HEK293 (cell line): ENCODE results near the gene CSNK1A1.

Experiments used
- CTCF ChIA-PET: fragments of 350-600 bp; formaldehyde crosslinking; extraction: SDS; loops from one replicate; lab custom pipeline; 2021; ENCODE audit warnings: antibody characterized with exemption; lab: Yijun Ruan, JAX
- POLR2A ChIA-PET: fragments of 300-600 bp; formaldehyde crosslinking; extraction: SDS; loops from one replicate; lab custom pipeline; 2020; ENCODE audit warnings: antibody characterized with exemption, inconsistent platforms; lab: Yijun Ruan, JAX
- H3K27ac ChIP-seq: fragments of 200-500 bp; sonication (Bioruptor generic); 2 replicates; pipeline ENCODE4 v1.5.1; 2014; ENCODE audit warnings: low read depth, low read length, control low read depth, inconsistent platforms; ENCODE audit errors: extremely low read depth
- H3K36me3 ChIP-seq, 2 experiments: fragments of 200-500 bp in 1 of 2; sonication (Bioruptor generic) in 1 of 2; 1 replicate in 1 of 2; 2 replicates in 1 of 2; pipeline ENCODE4 v1.5.1; 2014 to 2017; ENCODE audit warnings: inconsistent platforms in 2 of 2, low read length in 2 of 2; ENCODE audit not compliant: control insufficient read depth in 2 of 2, insufficient read depth in 1 of 2
- H3K4me1 ChIP-seq: fragments of 200-500 bp; sonication (Bioruptor generic); 2 replicates; pipeline ENCODE4 v1.5.1; 2014; ENCODE audit warnings: mild to moderate bottlenecking, low read length, inconsistent platforms; ENCODE audit not compliant: control insufficient read depth, insufficient read depth
- H3K4me3 ChIP-seq: 2 replicates; pipeline ENCODE4 v1.5.1; 2011; ENCODE audit warnings: low read depth, mild to moderate bottlenecking, control low read depth, low read length, moderate library complexity
- H3K9me3 ChIP-seq: fragments of 200-500 bp; sonication (Bioruptor generic); 2 replicates; pipeline ENCODE4 v1.5.1; 2014; ENCODE audit warnings: low read depth, low read length, inconsistent platforms; ENCODE audit not compliant: control insufficient read depth, insufficient read depth
- FEZF1 ChIP-seq: fragments of 450-650 bp; formaldehyde crosslinking; IDR thresholded peaks from 2 replicates; pipeline ENCODE4 v1.5.1; 2016; ENCODE audit warnings: missing biosample characterization, missing genetic modification characterization
- HOXC10 ChIP-seq: sonication (generic); formaldehyde crosslinking; IDR thresholded peaks from 2 replicates; pipeline ENCODE4 v1.8.1; 2023; ENCODE audit warnings: mild to moderate bottlenecking, missing genetic modification reagents
- KLF10 ChIP-seq: fragments of 450-650 bp; IDR thresholded peaks from 2 replicates; pipeline ENCODE4 v1.5.1; 2018; ENCODE audit warnings: missing biosample characterization, mild to moderate bottlenecking, missing genetic modification characterization
- WT1 ChIP-seq: fragments of 450-650 bp; formaldehyde crosslinking; IDR thresholded peaks from 2 replicates; pipeline ENCODE4 v1.5.1; 2016; ENCODE audit warnings: missing biosample characterization, missing genetic modification characterization
- YY2 ChIP-seq: fragments of 450-650 bp; formaldehyde crosslinking; IDR thresholded peaks from 2 replicates; pipeline ENCODE4 v1.5.1; 2016; ENCODE audit warnings: missing biosample characterization, missing genetic modification characterization
- ZBTB17 ChIP-seq: fragments of 450-650 bp; formaldehyde crosslinking; IDR thresholded peaks from 2 replicates; pipeline ENCODE4 v1.5.1; 2016; ENCODE audit warnings: missing biosample characterization, missing genetic modification characterization
- ZBTB21 ChIP-seq: fragments of 450-650 bp; formaldehyde crosslinking; IDR thresholded peaks from 2 replicates; pipeline ENCODE4 v1.5.1; 2017; ENCODE audit warnings: missing biosample characterization, missing genetic modification characterization
- ZBTB8A ChIP-seq: fragments of 450-650 bp; formaldehyde crosslinking; IDR thresholded peaks from 2 replicates; pipeline ENCODE4 v1.5.1; 2016; ENCODE audit warnings: missing biosample characterization, missing genetic modification characterization
- ZNF138 ChIP-seq: fragments of 450-650 bp; formaldehyde crosslinking; IDR thresholded peaks from 2 replicates; pipeline ENCODE4 v1.5.1; 2016; ENCODE audit warnings: missing biosample characterization, missing genetic modification characterization, borderline replicate concordance
- ZNF174 ChIP-seq: fragments of 450-650 bp; formaldehyde crosslinking; IDR thresholded peaks from 2 replicates; pipeline ENCODE4 v1.5.0; 2017; ENCODE audit warnings: missing biosample characterization, mild to moderate bottlenecking, missing genetic modification characterization
- ZNF624 ChIP-seq: fragments of 450-650 bp; formaldehyde crosslinking; IDR thresholded peaks from 2 replicates; pipeline ENCODE4 v1.5.1; 2017; ENCODE audit warnings: missing biosample characterization, missing genetic modification characterization
- TF ChIP-seq, protein P1 (sequence below): fragments of 450-650 bp; formaldehyde crosslinking; IDR thresholded peaks from 2 replicates; pipeline ENCODE4 v1.5.1; 2017; ENCODE audit warnings: missing biosample characterization, missing genetic modification characterization
- TF ChIP-seq, protein P2 (sequence below): fragments of 450-650 bp; formaldehyde crosslinking; conservative IDR thresholded peaks from 2 replicates; pipeline ENCODE4 v1.5.1; 2016; ENCODE audit warnings: low read depth, missing biosample characterization, missing genetic modification characterization
- TF ChIP-seq, protein P3 (sequence below): fragments of 450-650 bp; formaldehyde crosslinking; IDR thresholded peaks from 2 replicates; pipeline ENCODE4 v1.5.1; 2016; ENCODE audit warnings: missing biosample characterization, missing genetic modification characterization
- TF ChIP-seq, protein P4 (sequence below): fragments of 450-650 bp; formaldehyde crosslinking; IDR thresholded peaks from 2 replicates; pipeline ENCODE4 v1.5.0; 2017; ENCODE audit warnings: missing biosample characterization, missing genetic modification characterization, borderline replicate concordance
- TF ChIP-seq, protein P5 (sequence below): fragments of 450-650 bp; formaldehyde crosslinking; IDR thresholded peaks from 2 replicates; pipeline ENCODE4 v1.5.1; 2016; ENCODE audit warnings: missing biosample characterization, missing genetic modification characterization

Gene CSNK1A1

DNA sequence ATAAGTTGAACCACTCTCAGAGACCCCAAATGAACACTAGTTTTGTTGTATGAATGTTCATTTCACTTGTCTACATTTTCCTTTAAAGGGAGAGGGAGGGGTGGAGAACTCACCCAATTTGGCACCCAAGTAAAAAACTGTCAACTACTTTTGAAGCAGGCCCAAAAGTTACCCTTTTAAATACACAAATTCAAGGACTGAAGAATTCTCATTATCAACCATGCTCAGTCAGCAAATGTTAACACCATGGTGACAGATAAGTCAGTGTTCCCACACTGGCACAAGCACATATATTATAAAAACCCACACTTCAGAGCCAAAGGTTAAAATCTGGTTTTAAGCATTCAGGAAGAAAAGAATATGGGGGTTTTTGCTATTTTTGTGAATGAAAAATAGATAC lies 31.6 kb downstream of the CSNK1A1 start:
- no peaks in the 10 kb centered on the region for H3K9me3 ChIP-seq
- H3K4me3 ChIP-seq, result no peak overlapping the region
- H3K4me1 ChIP-seq, result peaks cover 26% of the 10 kb centered on the region
- ChIA-PET CTCF (no interaction called here), POLR2A (interaction anchor here (1.8 kb wide), 1 partner anchor 30 kb away, joined by 7 read pairs; no protein-coding TSS in a partner anchor)
- peaks cover 47 to 54% of the 10 kb centered on the region in 2 experiments for H3K36me3 ChIP-seq
- no peak overlapping the region for H3K27ac ChIP-seq
- TF ChIP-seq HOXC10 (CRISPR knock-in tag), result no peak
- TF ChIP-seq, protein P1, sequence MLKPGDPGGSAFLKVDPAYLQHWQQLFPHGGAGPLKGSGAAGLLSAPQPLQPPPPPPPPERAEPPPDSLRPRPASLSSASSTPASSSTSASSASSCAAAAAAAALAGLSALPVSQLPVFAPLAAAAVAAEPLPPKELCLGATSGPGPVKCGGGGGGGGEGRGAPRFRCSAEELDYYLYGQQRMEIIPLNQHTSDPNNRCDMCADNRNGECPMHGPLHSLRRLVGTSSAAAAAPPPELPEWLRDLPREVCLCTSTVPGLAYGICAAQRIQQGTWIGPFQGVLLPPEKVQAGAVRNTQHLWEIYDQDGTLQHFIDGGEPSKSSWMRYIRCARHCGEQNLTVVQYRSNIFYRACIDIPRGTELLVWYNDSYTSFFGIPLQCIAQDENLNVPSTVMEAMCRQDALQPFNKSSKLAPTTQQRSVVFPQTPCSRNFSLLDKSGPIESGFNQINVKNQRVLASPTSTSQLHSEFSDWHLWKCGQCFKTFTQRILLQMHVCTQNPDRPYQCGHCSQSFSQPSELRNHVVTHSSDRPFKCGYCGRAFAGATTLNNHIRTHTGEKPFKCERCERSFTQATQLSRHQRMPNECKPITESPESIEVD, result peak; percentile 37; the same call in 1 of the 2 replicates
- peak; percentile 39; the same call in 1 of the 2 replicates for TF ChIP-seq FEZF1 (tag by site-specific recombination)
- TF ChIP-seq, all 188 proteins: peak for 2

DNA sequence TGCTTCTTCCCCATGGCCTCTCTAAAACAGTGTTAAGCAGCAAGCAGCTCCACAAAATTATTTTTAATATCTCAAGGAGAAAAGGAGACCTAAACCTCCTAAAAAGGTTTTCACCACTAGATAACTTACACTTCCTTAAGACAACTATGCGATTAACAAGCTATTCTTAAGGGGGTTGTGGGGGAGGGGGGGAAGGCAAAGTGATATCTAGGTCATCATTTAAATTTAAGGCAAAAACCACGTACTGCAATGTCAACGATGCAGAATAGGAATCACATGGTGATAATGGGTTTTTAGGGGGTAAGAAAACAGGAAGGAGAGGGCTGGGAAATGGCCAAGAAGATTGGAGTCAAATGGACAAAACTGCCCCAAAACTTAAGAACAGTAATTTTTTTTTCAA lies 32.6 kb downstream of the CSNK1A1 start:
- Histone ChIP-seq H3K9me3 (no peaks in the 10 kb centered on the region), H3K36me3 (peaks cover 38 to 47% of the 10 kb centered on the region in 2 experiments), H3K4me3 (no peak overlapping the region), H3K27ac (no peak overlapping the region), H3K4me1 (peaks cover 28% of the 10 kb centered on the region)
- ChIA-PET POLR2A (interaction anchor here (1.8 kb wide), 1 partner anchor 31 kb away, joined by 7 read pairs; no protein-coding TSS in a partner anchor), CTCF (interaction anchor here (0.6 to 1.4 kb wide), 5 partner anchors 17 to 85 kb away, joined by 3 to 6 read pairs (median 3); no protein-coding TSS in a partner anchor)
- TF ChIP-seq, protein P2, sequence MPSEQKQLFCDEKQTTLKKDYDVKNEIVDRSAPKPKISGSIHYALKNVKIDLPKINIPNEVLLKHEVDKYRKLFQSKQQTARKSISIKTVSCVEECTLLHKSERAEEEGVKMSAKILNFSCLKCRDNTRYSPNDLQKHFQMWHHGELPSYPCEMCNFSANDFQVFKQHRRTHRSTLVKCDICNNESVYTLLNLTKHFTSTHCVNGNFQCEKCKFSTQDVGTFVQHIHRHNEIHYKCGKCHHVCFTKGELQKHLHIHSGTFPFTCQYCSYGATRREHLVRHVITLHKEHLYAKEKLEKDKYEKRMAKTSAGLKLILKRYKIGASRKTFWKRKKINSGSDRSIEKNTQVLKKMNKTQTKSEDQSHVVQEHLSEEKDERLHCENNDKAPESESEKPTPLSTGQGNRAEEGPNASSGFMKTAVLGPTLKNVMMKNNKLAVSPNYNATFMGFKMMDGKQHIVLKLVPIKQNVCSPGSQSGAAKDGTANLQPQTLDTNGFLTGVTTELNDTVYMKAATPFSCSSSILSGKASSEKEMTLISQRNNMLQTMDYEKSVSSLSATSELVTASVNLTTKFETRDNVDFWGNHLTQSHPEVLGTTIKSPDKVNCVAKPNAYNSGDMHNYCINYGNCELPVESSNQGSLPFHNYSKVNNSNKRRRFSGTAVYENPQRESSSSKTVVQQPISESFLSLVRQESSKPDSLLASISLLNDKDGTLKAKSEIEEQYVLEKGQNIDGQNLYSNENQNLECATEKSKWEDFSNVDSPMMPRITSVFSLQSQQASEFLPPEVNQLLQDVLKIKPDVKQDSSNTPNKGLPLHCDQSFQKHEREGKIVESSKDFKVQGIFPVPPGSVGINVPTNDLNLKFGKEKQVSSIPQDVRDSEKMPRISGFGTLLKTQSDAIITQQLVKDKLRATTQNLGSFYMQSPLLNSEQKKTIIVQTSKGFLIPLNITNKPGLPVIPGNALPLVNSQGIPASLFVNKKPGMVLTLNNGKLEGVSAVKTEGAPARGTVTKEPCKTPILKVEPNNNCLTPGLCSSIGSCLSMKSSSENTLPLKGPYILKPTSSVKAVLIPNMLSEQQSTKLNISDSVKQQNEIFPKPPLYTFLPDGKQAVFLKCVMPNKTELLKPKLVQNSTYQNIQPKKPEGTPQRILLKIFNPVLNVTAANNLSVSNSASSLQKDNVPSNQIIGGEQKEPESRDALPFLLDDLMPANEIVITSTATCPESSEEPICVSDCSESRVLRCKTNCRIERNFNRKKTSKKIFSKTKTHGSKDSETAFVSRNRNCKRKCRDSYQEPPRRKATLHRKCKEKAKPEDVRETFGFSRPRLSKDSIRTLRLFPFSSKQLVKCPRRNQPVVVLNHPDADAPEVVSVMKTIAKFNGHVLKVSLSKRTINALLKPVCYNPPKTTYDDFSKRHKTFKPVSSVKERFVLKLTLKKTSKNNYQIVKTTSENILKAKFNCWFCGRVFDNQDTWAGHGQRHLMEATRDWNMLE (tag by site-specific recombination), result no peak
- TF ChIP-seq FEZF1 (tag by site-specific recombination), result peak; percentile 30; the same call in 1 of the 2 replicates

DNA sequence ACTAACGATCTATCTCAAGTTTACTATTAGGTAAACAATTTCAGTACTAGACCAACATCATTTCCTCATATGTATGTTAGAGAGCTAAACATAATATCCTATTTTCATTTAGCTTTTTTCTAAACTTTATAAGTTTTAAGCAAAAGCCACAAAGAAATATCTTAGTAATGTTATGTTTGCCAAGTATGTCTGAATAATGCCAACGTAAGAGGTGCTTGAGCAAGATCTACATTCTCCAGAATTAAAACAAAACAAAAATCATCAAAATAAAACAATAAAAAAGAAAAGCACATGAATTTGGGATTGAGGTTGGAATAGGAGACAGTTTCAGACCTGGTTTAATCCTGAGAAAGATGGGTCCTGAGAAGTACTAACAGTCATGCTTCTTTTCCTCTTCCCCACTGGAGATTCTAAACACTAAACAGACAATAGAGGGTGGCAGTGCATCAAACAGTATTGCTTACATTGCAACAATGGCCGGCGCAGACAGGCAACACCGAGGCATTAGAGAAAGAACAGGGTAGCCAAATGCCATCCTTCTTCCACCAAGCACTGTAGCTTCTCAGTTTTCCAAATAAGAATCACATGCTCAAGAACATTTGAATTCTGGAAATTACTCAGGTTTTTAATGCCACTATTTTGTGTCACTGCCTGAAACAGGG lies 33.6 kb downstream of the CSNK1A1 start:
- Histone ChIP-seq H3K36me3 (peaks cover 34 to 47% of the 10 kb centered on the region in 2 experiments), H3K9me3 (no peaks in the 10 kb centered on the region), H3K4me3 (no peak overlapping the region), H3K27ac (no peak overlapping the region), H3K4me1 (peaks cover 28% of the 10 kb centered on the region)
- ChIA-PET POLR2A (interaction anchor here (1.8 kb wide), 1 partner anchor 32 kb away, joined by 7 read pairs; no protein-coding TSS in a partner anchor), CTCF (interaction anchor here (0.7 to 1.8 kb wide), 8 partner anchors 10 to 106 kb away, joined by 3 to 7 read pairs (median 4); partner anchors contain the start of gene CSNK1A1)
- TF ChIP-seq, protein P3, sequence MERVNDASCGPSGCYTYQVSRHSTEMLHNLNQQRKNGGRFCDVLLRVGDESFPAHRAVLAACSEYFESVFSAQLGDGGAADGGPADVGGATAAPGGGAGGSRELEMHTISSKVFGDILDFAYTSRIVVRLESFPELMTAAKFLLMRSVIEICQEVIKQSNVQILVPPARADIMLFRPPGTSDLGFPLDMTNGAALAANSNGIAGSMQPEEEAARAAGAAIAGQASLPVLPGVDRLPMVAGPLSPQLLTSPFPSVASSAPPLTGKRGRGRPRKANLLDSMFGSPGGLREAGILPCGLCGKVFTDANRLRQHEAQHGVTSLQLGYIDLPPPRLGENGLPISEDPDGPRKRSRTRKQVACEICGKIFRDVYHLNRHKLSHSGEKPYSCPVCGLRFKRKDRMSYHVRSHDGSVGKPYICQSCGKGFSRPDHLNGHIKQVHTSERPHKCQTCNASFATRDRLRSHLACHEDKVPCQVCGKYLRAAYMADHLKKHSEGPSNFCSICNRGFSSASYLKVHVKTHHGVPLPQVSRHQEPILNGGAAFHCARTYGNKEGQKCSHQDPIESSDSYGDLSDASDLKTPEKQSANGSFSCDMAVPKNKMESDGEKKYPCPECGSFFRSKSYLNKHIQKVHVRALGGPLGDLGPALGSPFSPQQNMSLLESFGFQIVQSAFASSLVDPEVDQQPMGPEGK (tag by site-specific recombination), result no peak
- TF ChIP-seq ZBTB8A (tag by site-specific recombination) (no peak), YY2 (tag by site-specific recombination) (no peak), ZNF138 (tag by site-specific recombination) (no peak), KLF10 (tag by site-specific recombination) (no peak), ZBTB21 (no peak), ZNF174 (no peak), WT1 (tag by site-specific recombination) (no peak), ZNF624 (tag by site-specific recombination) (no peak), ZBTB17 (no peak)
- TF ChIP-seq, protein P4, sequence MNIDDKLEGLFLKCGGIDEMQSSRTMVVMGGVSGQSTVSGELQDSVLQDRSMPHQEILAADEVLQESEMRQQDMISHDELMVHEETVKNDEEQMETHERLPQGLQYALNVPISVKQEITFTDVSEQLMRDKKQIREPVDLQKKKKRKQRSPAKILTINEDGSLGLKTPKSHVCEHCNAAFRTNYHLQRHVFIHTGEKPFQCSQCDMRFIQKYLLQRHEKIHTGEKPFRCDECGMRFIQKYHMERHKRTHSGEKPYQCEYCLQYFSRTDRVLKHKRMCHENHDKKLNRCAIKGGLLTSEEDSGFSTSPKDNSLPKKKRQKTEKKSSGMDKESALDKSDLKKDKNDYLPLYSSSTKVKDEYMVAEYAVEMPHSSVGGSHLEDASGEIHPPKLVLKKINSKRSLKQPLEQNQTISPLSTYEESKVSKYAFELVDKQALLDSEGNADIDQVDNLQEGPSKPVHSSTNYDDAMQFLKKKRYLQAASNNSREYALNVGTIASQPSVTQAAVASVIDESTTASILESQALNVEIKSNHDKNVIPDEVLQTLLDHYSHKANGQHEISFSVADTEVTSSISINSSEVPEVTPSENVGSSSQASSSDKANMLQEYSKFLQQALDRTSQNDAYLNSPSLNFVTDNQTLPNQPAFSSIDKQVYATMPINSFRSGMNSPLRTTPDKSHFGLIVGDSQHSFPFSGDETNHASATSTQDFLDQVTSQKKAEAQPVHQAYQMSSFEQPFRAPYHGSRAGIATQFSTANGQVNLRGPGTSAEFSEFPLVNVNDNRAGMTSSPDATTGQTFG, result no peak
- TF ChIP-seq, protein P5, sequence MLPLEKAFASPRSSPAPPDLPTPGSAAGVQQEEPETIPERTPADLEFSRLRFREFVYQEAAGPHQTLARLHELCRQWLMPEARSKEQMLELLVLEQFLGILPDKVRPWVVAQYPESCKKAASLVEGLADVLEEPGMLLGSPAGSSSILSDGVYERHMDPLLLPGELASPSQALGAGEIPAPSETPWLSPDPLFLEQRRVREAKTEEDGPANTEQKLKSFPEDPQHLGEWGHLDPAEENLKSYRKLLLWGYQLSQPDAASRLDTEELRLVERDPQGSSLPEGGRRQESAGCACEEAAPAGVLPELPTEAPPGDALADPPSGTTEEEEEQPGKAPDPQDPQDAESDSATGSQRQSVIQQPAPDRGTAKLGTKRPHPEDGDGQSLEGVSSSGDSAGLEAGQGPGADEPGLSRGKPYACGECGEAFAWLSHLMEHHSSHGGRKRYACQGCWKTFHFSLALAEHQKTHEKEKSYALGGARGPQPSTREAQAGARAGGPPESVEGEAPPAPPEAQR (tag by site-specific recombination), result no peak
